Right renal pelvis (tissue), 4 donors: Measurements from ENCODE around the gene SRRM4. TPM values are rescaled to one million over a fixed set of nuclear protein-coding genes. Genes with fewer than 3 reads are reported as not detected.

Experiments
- DNase-seq, 4 donors: peaks; one replicate each; pipeline ENCODE4 v3.0.0-alpha.2; 2013; ENCODE audit warnings: low read depth in 4 of 4, low spot score in 3 of 4, missing footprints in 1 of 4
- polyA plus RNA-seq, 4 donors: library from polyadenylated mRNA; unstranded; fragments of 120-200 nt; gene quantifications; one replicate each; pipeline ENCODE4 v1.2.1, GENCODE V29; 2013; ENCODE audit not compliant: insufficient read length in 4 of 4

The SRRM4 gene
- polyA plus RNA-seq, 4 donors: 0.03 to 0.17 (median 0.10) TPM; not detected in 1

- no peak for DNase-seq
Observed at GRCh38 chr12:119157528-119157927, 176.2 kb downstream of the SRRM4 start.

- DNase-seq: no peak
Observed at GRCh38 chr12:119157978-119158377, 176.6 kb downstream of the SRRM4 start.

- DNase-seq: no peak
Observed at GRCh38 chr12:119158402-119158801, 177.1 kb downstream of the SRRM4 start.

GRCh38 chr12:119159844-119160243 is 178.5 kb downstream of the SRRM4 start:
- DNase-seq: no peak

- no peak for DNase-seq
Observed at GRCh38 chr12:119167902-119168301, 186.6 kb downstream of the SRRM4 start.

- no peak for DNase-seq
Observed at GRCh38 chr12:119168721-119169120, 187.4 kb downstream of the SRRM4 start.

GRCh38 chr12:119169150-119169549 is 187.8 kb downstream of the SRRM4 start:
- DNase-seq: no peak

- no peak for DNase-seq
Observed at GRCh38 chr12:119171291-119171690, 189.9 kb downstream of the SRRM4 start.

- no peak for DNase-seq
Observed at GRCh38 chr12:119171691-119172425, 190.5 kb downstream of the SRRM4 start.

- DNase-seq: no peak
Observed at GRCh38 chr12:119175081-119175480, 193.7 kb downstream of the SRRM4 start.

GRCh38 chr12:119176267-119177055 is 195.1 kb downstream of the SRRM4 start:
- peak in 1 of 4 donors; percentile 33 for DNase-seq

GRCh38 chr12:119177056-119177325 is 195.7 kb downstream of the SRRM4 start:
- DNase-seq: no peak

GRCh38 chr12:119177724-119178380 is 196.5 kb downstream of the SRRM4 start:
- DNase-seq: no peak

GRCh38 chr12:119178544-119179334 is 197.4 kb downstream of the SRRM4 start, which contains the start of gene HSPB8:
Gene HSPB8 (plus strand): TSS chr12:119178931. CDS start chr12:119179313, 382 bp downstream.
- DNase-seq: peak; percentile 40 to 63 (median 46)

- no peak for DNase-seq
Observed at GRCh38 chr12:119179335-119180021, 198.1 kb downstream of the SRRM4 start.

GRCh38 chr12:119180380-119181040 is 199.2 kb downstream of the SRRM4 start:
- no peak for DNase-seq

- no peak for DNase-seq
Observed at GRCh38 chr12:119181202-119181601, 199.9 kb downstream of the SRRM4 start.

GRCh38 chr12:119181944-119182343 is 200.6 kb downstream of the SRRM4 start:
- no peak for DNase-seq

- DNase-seq: no peak
Observed at GRCh38 chr12:119182701-119183493, 201.6 kb downstream of the SRRM4 start.
